ENCODE measurements around the gene VMO1. TPM values are rescaled to one million over a fixed set of nuclear protein-coding genes. Genes with fewer than 3 reads are reported as not detected.
"Not testable (repeated sequence)": the region's sequence is repeated elsewhere in the genome, so short reads cannot be mapped to it uniquely, and the experiment has no call there.

VMO1 gene
- total RNA-seq, 2 donors from 2014 or later = 0.75 to 1.0 TPM

GRCh38 chr17:4833178-4833940 lies 47.2 kb upstream of the VMO1 start, which contains the start of gene MINK1:
TSS of gene MINK1 (plus strand) at chr17:4833340. CDS start at chr17:4833584, 244 bp downstream.
- peak; percentile 96 for DNase-seq
- Histone ChIP-seq H3K27ac (ENCODE audit: low read depth, low read length) (peak within 1 kb of the TSS; percentile 76), H3K9me3 (ENCODE audit: control insufficient read depth, low read length) (no peaks in the 10 kb centered on the region), H3K27me3 (ENCODE audit: control insufficient read depth, insufficient read depth, low read length, poor library complexity, severe bottlenecking) (no peaks in the 10 kb centered on the region), H3K4me1 (ENCODE audit: control insufficient read depth, insufficient read depth, low read length) (peaks cover 12% of the 10 kb centered on the region), H3K36me3 (ENCODE audit: control insufficient read depth, insufficient read depth, low read length) (no peaks in the 10 kb centered on the region), H3K9ac (ENCODE audit: extremely low read depth, low read length, poor library complexity, severe bottlenecking) (peak within 1 kb of the TSS; percentile 69), H3K4me3 (ENCODE audit: low read length) (peak within 1 kb of the TSS; percentile 91)
- Mint-ChIP-seq H3K36me3 (ENCODE audit: low read depth) (no peaks in the 10 kb centered on the region), H3K27ac (peak within 1 kb of the TSS; percentile 93), H3K4me3 (peak within 1 kb of the TSS; percentile 83), H3K4me1 (peaks cover 31% of the 10 kb centered on the region), H3K27me3 (ENCODE audit: insufficient read depth) (no peaks in the 10 kb centered on the region), H3K9me3 (no peaks in the 10 kb centered on the region)
- WGBS, 2 experiments (ENCODE audit: insufficient coverage in 1 of 2, insufficient read length in 1 of 2) = 0% methylated on average over 13 to 91 of the region's 91 CpGs
- TF ChIP-seq CTCF (conservative IDR thresholded peaks at IDR 0.05) = no peak

DNA sequence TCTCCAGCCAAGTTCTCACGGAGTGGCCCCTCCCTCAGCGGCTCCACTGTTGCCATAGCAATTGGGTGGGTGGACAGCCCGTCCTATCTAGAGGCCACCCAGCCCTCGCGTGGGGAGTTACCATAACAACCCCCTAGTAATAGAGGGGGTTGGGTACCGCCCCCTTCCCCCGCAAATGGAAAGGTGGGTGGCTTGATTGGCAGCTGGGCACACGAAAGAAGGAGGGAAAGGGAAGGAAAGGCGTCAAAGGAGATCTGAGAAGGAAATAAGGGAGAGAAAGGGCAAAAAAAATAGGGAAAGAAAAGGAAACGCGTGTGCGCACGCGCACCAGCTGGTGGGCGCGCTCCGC lies 46.6 kb upstream of the VMO1 start:
- peak overlapping the region; percentile 76 for H3K27ac ChIP-seq (ENCODE audit: low read depth, low read length)
- H3K9me3 Mint-ChIP-seq; DNase-seq; H3K27me3 ChIP-seq (ENCODE audit: control insufficient read depth, insufficient read depth, low read length, poor library complexity, severe bottlenecking); H3K27me3 Mint-ChIP-seq (ENCODE audit: insufficient read depth); H3K36me3 ChIP-seq (ENCODE audit: control insufficient read depth, insufficient read depth, low read length); H3K36me3 Mint-ChIP-seq (ENCODE audit: low read depth); H3K4me1 ChIP-seq (ENCODE audit: control insufficient read depth, insufficient read depth, low read length); H3K9me3 ChIP-seq (ENCODE audit: control insufficient read depth, low read length): not testable (repeated sequence)
- WGBS, 2 experiments (ENCODE audit: insufficient coverage in 1 of 2, insufficient read length in 1 of 2) = 0% methylated on average over 11 of the region's 17 CpGs; no CpG with 5 or more reads in 1 of the 2 experiments
- Mint-ChIP-seq H3K4me3 (peak overlapping the region; percentile 83), H3K4me1 (peaks cover 25% of the 10 kb centered on the region), H3K27ac (peak overlapping the region; percentile 93)
- H3K9ac ChIP-seq (ENCODE audit: extremely low read depth, low read length, poor library complexity, severe bottlenecking) = peak overlapping the region; percentile 69
- H3K4me3 ChIP-seq (ENCODE audit: low read length) = peak overlapping the region; percentile 91

DNA sequence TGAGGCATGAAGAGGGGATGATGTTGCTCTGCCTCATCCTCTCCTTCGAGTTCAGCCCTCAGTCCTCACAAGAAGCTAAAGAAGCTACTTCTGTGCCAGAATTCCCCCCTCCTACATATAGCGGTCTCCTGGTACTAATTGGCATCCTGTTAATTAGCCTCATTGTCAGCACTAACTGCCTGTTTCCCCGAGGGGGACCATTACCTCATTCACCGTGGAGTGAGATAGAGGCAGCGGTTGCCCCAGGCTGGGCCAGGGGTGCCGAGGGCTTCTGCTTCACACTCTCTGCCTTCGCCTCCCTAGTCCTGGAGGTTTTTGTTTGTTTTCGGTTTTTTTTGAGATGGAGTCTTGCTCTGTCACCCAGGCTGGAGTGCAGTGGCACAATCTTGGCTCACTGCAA lies 41.2 kb upstream of the VMO1 start:
- Histone ChIP-seq H3K9me3 (ENCODE audit: control insufficient read depth, low read length) (no peaks in the 10 kb centered on the region), H3K27me3 (ENCODE audit: control insufficient read depth, insufficient read depth, low read length, poor library complexity, severe bottlenecking) (no peaks in the 10 kb centered on the region), H3K27ac (ENCODE audit: low read depth, low read length) (no peak overlapping the region), H3K4me1 (ENCODE audit: control insufficient read depth, insufficient read depth, low read length) (no peaks in the 10 kb centered on the region), H3K9ac (ENCODE audit: extremely low read depth, low read length, poor library complexity, severe bottlenecking) (no peak overlapping the region), H3K4me3 (ENCODE audit: low read length) (no peak overlapping the region), H3K36me3 (ENCODE audit: control insufficient read depth, insufficient read depth, low read length) (peaks cover 8% of the 10 kb centered on the region)
- Mint-ChIP-seq H3K27ac (no peak overlapping the region), H3K9me3 (no peaks in the 10 kb centered on the region), H3K4me3 (no peak overlapping the region), H3K4me1 (no peaks in the 10 kb centered on the region), H3K27me3 (ENCODE audit: insufficient read depth) (no peaks in the 10 kb centered on the region), H3K36me3 (ENCODE audit: low read depth) (peaks cover 6% of the 10 kb centered on the region)
- 73 to 84% methylated on average over 3 to 8 of the region's 8 CpGs for WGBS, 2 experiments (ENCODE audit: insufficient coverage in 1 of 2, insufficient read length in 1 of 2)
- no peak for DNase-seq
- no peak for TF ChIP-seq CTCF (conservative IDR thresholded peaks at IDR 0.05)

Data from endodermal cell (in vitro differentiated cells).